GM19043 (cell line): ENCODE measurements around the gene ALG12.

Source experiments
- ATAC-seq: cut with Tn5 transposase; IDR thresholded peaks from one replicate; pipeline ENCODE4 v1.9.1; 2021; ENCODE audit warnings: low read depth; ENCODE audit not compliant: unreplicated experiment

ALG12 gene

GRCh38 chr22:49915610-49916009, 2.6 kb downstream of the ALG12 start:
- ATAC-seq = no peak

DNA sequence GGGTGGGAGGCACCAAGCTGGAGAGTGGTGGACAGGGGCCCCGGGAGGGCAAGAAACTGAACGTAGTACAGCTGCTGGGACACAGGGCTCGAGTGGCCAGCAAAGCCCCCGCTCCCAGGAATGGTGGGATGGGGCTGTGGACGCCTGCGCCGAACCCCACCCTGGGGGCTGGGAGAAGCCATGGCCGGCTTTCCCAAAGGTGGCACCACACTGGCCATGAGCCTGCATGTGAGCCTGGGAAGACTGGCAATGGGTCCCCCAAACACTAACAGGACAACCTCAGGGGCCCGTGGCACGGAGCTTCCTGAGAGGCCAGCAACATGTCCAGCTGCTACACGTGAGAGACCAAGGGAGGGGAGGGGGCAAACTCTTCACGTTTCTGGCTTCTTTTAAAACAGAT, 4.0 kb downstream of the ALG12 start:
- no peak for ATAC-seq

- ATAC-seq = no peak
Observed at GRCh38 chr22:49913446-49913845, 4.8 kb downstream of the ALG12 start.

- no peak for ATAC-seq
Observed at GRCh38 chr22:49913026-49913425, 5.2 kb downstream of the ALG12 start.

GRCh38 chr22:49911881-49912625, 6.2 kb downstream of the ALG12 start:
- ATAC-seq = no peak

DNA sequence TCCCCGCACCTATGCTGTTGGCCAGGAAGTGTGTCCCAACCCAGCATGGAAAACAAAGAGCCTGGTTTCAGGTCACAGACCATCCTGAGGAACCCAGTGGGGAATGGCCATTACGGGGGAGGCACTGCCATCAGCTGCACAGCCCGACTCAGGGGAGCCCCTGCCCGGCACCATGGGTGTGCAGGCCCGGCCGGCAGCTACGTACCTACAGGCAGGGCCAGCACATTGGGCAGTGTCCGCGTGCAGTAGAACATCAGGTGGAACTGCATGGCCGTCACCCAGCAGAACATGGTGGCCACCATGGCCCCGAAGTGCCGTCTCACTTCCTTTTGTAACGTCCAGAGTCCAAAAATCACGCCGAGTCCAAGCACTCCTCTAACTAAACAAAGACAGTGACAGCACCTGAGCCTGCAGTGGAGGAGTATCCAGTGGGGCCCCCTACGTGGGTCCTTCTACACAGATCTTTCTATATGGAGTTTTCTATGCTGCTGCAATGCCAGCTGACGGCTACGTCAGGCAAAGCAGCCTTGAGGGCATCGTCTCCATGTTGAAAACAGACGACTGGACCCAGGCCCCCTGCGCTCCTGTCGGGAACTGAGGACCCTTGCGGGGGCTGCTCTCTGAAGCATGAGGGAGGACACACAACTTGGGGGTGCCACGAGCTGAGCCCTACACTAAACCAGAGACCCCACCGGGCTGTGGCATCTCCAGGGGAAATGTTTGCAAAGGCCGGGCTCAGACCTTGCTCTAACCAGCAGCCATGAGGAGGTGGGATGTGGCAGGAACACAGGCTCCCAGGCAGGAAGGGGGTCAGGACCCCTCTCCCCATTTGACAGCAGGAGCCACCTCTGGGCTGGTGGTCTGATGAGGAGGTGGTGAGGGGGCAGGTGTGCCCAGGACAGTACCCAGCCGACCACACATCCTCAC, 7.7 kb downstream of the ALG12 start:
- ATAC-seq = no peak

GRCh38 chr22:49909476-49910205, 8.6 kb downstream of the ALG12 start:
- no peak for ATAC-seq

GRCh38 chr22:49907807-49908206, 10.4 kb downstream of the ALG12 start:
- no peak for ATAC-seq

DNA sequence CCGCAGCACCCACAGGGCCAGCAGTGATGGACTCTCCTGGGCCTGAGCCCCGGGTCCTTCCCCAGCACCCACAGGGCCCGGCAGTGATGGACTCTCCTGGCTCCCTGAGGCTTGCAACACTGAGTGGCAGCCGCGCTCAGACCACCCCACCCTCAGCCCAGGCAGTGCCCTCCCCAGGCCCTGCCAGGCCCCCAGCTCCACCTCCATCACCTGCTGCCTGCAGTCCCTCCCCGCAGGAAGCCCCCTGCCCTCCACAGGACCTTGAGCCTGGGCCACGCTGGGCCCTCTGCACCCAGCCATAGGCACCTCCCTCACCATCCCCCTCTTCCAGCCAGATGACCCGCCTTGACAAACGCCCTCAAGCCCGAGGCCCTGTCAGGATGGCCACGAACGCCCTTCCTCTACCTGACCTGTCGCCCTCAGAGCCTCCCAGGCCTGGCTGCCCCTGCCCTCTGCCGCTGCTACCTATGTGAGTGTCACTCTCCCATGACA, 11.4 kb downstream of the ALG12 start:
- no peak for ATAC-seq

- no peak for ATAC-seq
Observed at GRCh38 chr22:49906071-49906798, 12.0 kb downstream of the ALG12 start.

- no peak for ATAC-seq
Observed at GRCh38 chr22:49905465-49905864, 12.8 kb downstream of the ALG12 start.

GRCh38 chr22:49904040-49904369, 14.2 kb downstream of the ALG12 start:
- ATAC-seq = no peak

GRCh38 chr22:49903322-49904039, 14.8 kb downstream of the ALG12 start:
- ATAC-seq = no peak

DNA sequence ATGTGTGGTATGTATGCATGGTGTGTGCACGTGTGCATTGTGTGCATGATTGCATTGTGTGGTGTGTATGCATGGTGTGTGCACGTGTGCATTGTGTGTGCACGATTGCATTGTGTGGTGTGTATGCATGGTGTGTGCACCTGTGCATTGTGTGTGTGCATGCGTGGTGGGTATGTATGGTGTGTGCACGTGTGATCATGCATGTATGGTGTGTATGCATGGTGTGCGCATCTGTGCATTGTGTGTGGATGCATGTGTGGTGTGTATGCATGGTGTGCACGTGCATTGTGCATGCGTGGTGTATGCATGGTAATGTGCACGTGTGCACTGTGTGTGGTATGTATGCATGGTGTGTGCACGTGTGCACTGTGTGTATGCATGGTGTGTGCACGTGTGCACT, 16.8 kb downstream of the ALG12 start:
- no peak for ATAC-seq

DNA sequence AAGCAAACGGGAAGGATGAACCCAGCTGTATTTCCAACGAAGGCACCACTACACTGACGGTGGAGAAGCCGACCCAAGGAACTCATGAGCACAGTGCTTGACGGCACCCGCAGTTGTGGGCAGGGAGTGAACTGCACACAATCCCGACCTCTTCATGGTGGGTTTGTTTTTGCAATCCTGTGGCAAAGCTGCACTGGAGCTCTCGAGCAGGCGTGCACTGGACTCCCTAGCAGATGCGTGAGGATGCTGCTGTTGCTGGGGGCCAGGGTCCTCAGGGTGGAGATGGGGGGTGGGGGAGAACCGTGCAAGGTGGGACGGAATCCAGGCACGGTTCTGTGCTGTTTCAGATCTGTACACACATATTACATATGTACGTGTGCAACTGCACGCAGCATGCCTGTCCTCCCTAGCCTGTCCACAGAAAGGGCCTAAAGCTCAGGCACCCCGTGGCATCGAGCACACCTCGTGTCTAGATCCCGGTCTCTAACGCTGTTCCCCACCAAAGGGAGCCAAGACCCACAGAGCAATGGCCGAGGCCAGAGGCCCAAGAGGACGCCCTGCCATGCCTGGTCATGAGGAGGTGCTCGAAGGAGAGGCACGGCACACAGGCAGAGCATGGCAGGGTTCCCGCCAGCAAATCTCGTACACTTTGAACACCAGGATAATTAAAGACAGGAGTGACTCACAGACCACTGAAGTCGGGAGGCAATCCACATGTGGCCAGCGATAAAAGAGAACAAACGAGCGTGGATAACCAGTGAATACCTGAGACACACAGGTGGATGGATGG, 17.6 kb downstream of the ALG12 start:
- no peak for ATAC-seq

- no peak for ATAC-seq
Observed at GRCh38 chr22:49899530-49899929, 18.7 kb downstream of the ALG12 start.

- ATAC-seq = no peak
Observed at GRCh38 chr22:49897015-49897684, 21.1 kb downstream of the ALG12 start.

- ATAC-seq = no peak
Observed at GRCh38 chr22:49896201-49896600, 22.0 kb downstream of the ALG12 start.
